ENCODE measurements around the gene CACNA1C.

The CACNA1C gene

GRCh38 chr12:2636741-2637340, 584.1 kb downstream of the CACNA1C start:
- TF ChIP-seq, protein P1, sequence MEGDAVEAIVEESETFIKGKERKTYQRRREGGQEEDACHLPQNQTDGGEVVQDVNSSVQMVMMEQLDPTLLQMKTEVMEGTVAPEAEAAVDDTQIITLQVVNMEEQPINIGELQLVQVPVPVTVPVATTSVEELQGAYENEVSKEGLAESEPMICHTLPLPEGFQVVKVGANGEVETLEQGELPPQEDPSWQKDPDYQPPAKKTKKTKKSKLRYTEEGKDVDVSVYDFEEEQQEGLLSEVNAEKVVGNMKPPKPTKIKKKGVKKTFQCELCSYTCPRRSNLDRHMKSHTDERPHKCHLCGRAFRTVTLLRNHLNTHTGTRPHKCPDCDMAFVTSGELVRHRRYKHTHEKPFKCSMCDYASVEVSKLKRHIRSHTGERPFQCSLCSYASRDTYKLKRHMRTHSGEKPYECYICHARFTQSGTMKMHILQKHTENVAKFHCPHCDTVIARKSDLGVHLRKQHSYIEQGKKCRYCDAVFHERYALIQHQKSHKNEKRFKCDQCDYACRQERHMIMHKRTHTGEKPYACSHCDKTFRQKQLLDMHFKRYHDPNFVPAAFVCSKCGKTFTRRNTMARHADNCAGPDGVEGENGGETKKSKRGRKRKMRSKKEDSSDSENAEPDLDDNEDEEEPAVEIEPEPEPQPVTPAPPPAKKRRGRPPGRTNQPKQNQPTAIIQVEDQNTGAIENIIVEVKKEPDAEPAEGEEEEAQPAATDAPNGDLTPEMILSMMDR (IDR thresholded peaks at IDR 0.05; ENCODE audit: poor library complexity, severe bottlenecking), result no peak
- DNase-seq (ENCODE audit: low spot score), result peak; percentile 35
- no peaks in the 10 kb centered on the region for H3K9me3 ChIP-seq (ENCODE audit: severe bottlenecking)
- no peak overlapping the region for H3K27ac ChIP-seq (ENCODE audit: poor library complexity, severe bottlenecking)
- H3K4me3 ChIP-seq (ENCODE audit: severe bottlenecking), result no peak overlapping the region
- ATAC-seq (ENCODE audit: low read depth), result no peak
- no peaks in the 10 kb centered on the region for H3K36me3 ChIP-seq (ENCODE audit: low read depth)
- H3K27me3 ChIP-seq (ENCODE audit: insufficient read depth, poor library complexity, severe bottlenecking), result peaks cover 2% of the 10 kb centered on the region
- peaks cover 5% of the 10 kb centered on the region for H3K4me1 ChIP-seq (ENCODE audit: insufficient read depth, poor library complexity, severe bottlenecking)

- H3K27me3 ChIP-seq (ENCODE audit: insufficient read depth, poor library complexity, severe bottlenecking), result no peaks in the 10 kb centered on the region
- no peak overlapping the region for H3K4me3 ChIP-seq (ENCODE audit: severe bottlenecking)
- no peaks in the 10 kb centered on the region for H3K36me3 ChIP-seq (ENCODE audit: low read depth)
- peaks cover 5% of the 10 kb centered on the region for H3K4me1 ChIP-seq (ENCODE audit: insufficient read depth, poor library complexity, severe bottlenecking)
- no peak for ATAC-seq (ENCODE audit: low read depth)
- H3K27ac ChIP-seq (ENCODE audit: poor library complexity, severe bottlenecking), result no peak overlapping the region
- TF ChIP-seq, protein P1 (IDR thresholded peaks at IDR 0.05; ENCODE audit: poor library complexity, severe bottlenecking), result no peak
- peak; percentile 37 for DNase-seq (ENCODE audit: low spot score)
- no peaks in the 10 kb centered on the region for H3K9me3 ChIP-seq (ENCODE audit: severe bottlenecking)
Measured at GRCh38 chr12:2637371-2637770, 584.6 kb downstream of the CACNA1C start.

DNA sequence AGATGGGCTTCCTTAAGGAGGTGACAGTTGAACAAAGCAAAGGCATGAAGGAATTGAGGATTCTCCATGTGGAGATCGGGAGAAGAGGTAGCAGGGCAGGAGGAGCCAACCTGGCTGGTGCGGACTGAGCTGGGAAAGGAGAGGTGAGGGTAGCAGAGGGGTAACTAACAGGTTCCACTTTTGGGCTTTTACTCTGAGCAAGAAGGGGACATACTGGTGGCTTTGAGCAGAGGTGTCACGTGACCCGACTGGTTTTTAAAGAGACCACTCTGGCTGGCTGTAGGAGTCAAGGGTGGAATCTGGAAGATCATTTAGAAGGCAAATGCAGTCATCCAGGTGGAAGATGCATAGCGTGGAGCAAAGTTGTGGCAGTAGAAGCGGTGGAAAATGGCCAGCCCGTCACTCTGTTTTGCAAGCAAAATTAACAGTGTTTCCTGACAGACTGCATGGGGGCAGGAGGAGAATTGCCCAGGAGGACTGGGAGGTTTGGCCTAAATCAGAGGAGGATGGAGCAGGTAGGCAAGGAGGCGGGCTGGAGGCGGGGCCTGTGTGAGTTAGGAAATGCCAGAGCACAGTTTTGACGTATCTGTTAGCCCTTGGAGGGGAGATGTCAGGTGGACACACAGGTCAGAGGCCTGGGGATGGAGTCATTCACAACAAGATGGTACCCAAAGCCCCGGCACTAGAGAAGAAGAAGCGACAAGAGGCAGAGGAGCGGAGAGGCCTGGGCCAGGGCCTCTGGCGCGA, 585.7 kb downstream of the CACNA1C start:
- DNase-seq (ENCODE audit: low spot score) (peak; percentile 19), ATAC-seq (ENCODE audit: low read depth) (no peak)
- Histone ChIP-seq H3K9me3 (ENCODE audit: severe bottlenecking) (no peaks in the 10 kb centered on the region), H3K36me3 (ENCODE audit: low read depth) (no peaks in the 10 kb centered on the region), H3K4me1 (ENCODE audit: insufficient read depth, poor library complexity, severe bottlenecking) (peaks cover 5% of the 10 kb centered on the region), H3K4me3 (ENCODE audit: severe bottlenecking) (no peak overlapping the region), H3K27ac (ENCODE audit: poor library complexity, severe bottlenecking) (no peak overlapping the region), H3K27me3 (ENCODE audit: insufficient read depth, poor library complexity, severe bottlenecking) (no peaks in the 10 kb centered on the region)
- TF ChIP-seq, protein P1 (IDR thresholded peaks at IDR 0.05; ENCODE audit: poor library complexity, severe bottlenecking), result no peak

DNA sequence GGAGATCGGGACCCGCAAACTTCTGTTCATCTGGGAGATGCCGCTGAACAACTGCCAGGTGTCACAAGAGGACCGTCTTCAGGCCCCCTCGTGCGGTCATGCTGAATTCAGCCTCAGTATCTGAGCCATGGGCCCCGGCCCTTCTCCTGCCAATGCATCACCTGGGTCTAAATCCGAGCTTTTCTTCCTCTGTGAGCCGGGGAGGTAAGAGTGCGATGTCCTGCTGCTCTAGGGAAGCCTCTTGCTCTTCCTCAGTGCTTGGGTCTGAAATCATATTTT, 586.2 kb downstream of the CACNA1C start:
- ATAC-seq (ENCODE audit: low read depth), result no peak
- no peaks in the 10 kb centered on the region for H3K36me3 ChIP-seq (ENCODE audit: low read depth)
- TF ChIP-seq, protein P1 (IDR thresholded peaks at IDR 0.05; ENCODE audit: poor library complexity, severe bottlenecking), result no peak

DNA sequence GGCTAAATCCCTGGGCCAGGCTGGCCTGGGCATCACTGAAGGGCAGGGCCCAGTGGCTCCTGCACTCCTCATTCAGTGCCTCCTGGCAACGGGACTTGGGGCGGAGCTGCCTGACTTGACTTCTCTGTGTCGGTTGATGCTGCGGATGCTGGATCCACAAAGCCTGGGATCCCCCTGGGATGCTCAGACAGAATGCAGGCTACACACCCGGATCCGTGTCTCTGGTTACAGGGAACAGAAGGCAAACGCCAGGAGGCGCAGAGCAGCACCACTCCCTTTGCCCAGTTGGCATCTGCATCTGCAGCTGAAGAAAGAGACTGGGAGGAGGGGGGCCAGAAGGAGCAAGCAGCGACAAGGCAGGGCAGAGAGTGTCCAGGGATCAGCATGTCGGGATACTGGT, 587.5 kb downstream of the CACNA1C start:
- H3K9me3 ChIP-seq (ENCODE audit: severe bottlenecking), result no peaks in the 10 kb centered on the region
- ATAC-seq (ENCODE audit: low read depth), result peak; percentile 53
- peaks cover 15% of the 10 kb centered on the region for H3K27me3 ChIP-seq (ENCODE audit: insufficient read depth, poor library complexity, severe bottlenecking)
- no peak overlapping the region for H3K27ac ChIP-seq (ENCODE audit: poor library complexity, severe bottlenecking)
- TF ChIP-seq, protein P1 (IDR thresholded peaks at IDR 0.05; ENCODE audit: poor library complexity, severe bottlenecking), result peak; percentile 4
- DNase-seq (ENCODE audit: low spot score), result peak; percentile 66
- H3K4me1 ChIP-seq (ENCODE audit: insufficient read depth, poor library complexity, severe bottlenecking), result peaks cover 5% of the 10 kb centered on the region
- no peaks in the 10 kb centered on the region for H3K36me3 ChIP-seq (ENCODE audit: low read depth)
- no peak overlapping the region for H3K4me3 ChIP-seq (ENCODE audit: severe bottlenecking)

More for the DNA sequence above, 586.2 kb downstream of the CACNA1C start:
- no peak for DNase-seq (ENCODE audit: low spot score)
- peaks cover 5% of the 10 kb centered on the region for H3K4me1 ChIP-seq (ENCODE audit: insufficient read depth, poor library complexity, severe bottlenecking)
- H3K27me3 ChIP-seq (ENCODE audit: insufficient read depth, poor library complexity, severe bottlenecking), result peaks cover 1% of the 10 kb centered on the region
- H3K27ac ChIP-seq (ENCODE audit: poor library complexity, severe bottlenecking), result no peak overlapping the region
- no peaks in the 10 kb centered on the region for H3K9me3 ChIP-seq (ENCODE audit: severe bottlenecking)
- H3K4me3 ChIP-seq (ENCODE audit: severe bottlenecking), result no peak overlapping the region

All from RWPE2 (cell line).